ENCODE results near the gene OTUB1. TPM values are rescaled to one million over a fixed set of nuclear protein-coding genes. Genes with fewer than 3 reads are reported as not detected.
"Not testable (repeated sequence)": the region's sequence is repeated elsewhere in the genome, so short reads cannot be mapped to it uniquely, and the experiment has no call there.

The OTUB1 gene
- total RNA-seq, 1 donor from 2014 or later, result 60.6 TPM

DNA sequence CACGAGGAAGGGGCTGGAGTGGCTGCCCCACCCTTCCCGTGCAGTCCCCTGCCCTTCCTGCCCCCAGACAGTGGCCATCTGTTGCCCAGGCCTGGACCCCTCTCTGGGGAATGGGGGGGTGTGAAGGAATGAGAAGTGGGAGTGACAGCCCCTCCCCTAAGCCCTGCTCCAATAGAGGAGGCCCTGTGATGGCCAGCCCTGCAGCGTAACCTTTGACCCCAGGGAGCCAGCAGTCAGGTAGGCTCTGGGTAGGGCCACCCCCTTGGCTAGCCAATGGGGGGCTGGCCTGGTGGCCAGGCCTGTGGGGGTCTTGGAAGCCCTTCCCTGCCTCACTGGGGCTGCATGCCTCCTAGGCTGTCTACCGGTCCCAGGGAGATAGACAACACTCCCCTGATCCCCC is 56.1 kb downstream of the OTUB1 start:
- no peaks in the 10 kb centered on the region for H3K36me3 ChIP-seq
- ATAC-seq (no peak), DNase-seq (no peak)
- intact Hi-C loops (cut with DNase I), result no loop called here
- no peaks in the 10 kb centered on the region for H3K9me3 ChIP-seq
- H3K27me3 ChIP-seq, result peaks cover 2% of the 10 kb centered on the region
- no peak overlapping the region for H3K4me3 ChIP-seq
- H3K4me1 ChIP-seq, result no peaks in the 10 kb centered on the region
- no peak overlapping the region for H3K27ac ChIP-seq
- TF ChIP-seq, protein P1, sequence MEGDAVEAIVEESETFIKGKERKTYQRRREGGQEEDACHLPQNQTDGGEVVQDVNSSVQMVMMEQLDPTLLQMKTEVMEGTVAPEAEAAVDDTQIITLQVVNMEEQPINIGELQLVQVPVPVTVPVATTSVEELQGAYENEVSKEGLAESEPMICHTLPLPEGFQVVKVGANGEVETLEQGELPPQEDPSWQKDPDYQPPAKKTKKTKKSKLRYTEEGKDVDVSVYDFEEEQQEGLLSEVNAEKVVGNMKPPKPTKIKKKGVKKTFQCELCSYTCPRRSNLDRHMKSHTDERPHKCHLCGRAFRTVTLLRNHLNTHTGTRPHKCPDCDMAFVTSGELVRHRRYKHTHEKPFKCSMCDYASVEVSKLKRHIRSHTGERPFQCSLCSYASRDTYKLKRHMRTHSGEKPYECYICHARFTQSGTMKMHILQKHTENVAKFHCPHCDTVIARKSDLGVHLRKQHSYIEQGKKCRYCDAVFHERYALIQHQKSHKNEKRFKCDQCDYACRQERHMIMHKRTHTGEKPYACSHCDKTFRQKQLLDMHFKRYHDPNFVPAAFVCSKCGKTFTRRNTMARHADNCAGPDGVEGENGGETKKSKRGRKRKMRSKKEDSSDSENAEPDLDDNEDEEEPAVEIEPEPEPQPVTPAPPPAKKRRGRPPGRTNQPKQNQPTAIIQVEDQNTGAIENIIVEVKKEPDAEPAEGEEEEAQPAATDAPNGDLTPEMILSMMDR (IDR thresholded peaks at IDR 0.05), result no peak

DNA sequence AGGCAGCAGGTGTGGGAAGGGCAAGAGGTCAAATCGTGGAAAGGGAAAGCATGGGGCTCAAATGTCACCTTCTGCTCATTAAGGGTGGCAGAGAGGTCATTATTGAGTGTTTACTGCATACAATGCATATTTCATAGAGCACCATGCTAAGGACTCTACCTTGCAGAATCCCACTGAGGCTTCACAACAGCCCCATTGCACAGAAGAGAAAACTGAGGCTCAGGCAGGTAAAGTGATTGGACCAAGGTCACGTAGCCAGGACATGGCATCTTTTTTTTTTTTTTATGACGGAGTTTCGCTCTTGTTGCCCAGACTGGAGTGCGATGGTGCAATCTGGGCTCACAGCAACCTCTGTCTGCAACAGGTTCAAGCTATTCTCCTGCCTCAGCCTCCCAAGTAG is 57.3 kb downstream of the OTUB1 start:
- TF ChIP-seq, protein P1 (IDR thresholded peaks at IDR 0.05), result no peak
- Histone ChIP-seq H3K36me3 (no peaks in the 10 kb centered on the region), H3K27ac (no peak overlapping the region), H3K27me3 (no peaks in the 10 kb centered on the region), H3K4me1 (no peaks in the 10 kb centered on the region), H3K4me3 (no peak overlapping the region), H3K9me3 (no peaks in the 10 kb centered on the region)
- intact Hi-C loops (cut with DNase I), result no loop called here
- no peak for ATAC-seq
- DNase-seq, result no peak

- Histone ChIP-seq H3K9me3 (no peaks in the 10 kb centered on the region), H3K36me3 (no peaks in the 10 kb centered on the region), H3K27me3 (no peaks in the 10 kb centered on the region), H3K4me1 (no peaks in the 10 kb centered on the region), H3K27ac (no peak overlapping the region), H3K4me3 (no peak overlapping the region)
- ATAC-seq, result no peak
- no peak for DNase-seq
- TF ChIP-seq, protein P1 (IDR thresholded peaks at IDR 0.05), result no peak
- intact Hi-C loops (cut with DNase I), result no loop called here
Measured at GRCh38 chr11:64044730-64045393, 58.6 kb downstream of the OTUB1 start.

- intact Hi-C loops (cut with DNase I), result no loop called here
- Histone ChIP-seq H3K27ac (no peak overlapping the region), H3K4me3 (no peak overlapping the region), H3K27me3 (no peaks in the 10 kb centered on the region), H3K36me3 (no peaks in the 10 kb centered on the region), H3K9me3 (no peaks in the 10 kb centered on the region), H3K4me1 (no peaks in the 10 kb centered on the region)
- no peak for ATAC-seq
- no peak for DNase-seq
- TF ChIP-seq, protein P1 (IDR thresholded peaks at IDR 0.05), result no peak
Measured at GRCh38 chr11:64045700-64046099, 59.5 kb downstream of the OTUB1 start.

DNA sequence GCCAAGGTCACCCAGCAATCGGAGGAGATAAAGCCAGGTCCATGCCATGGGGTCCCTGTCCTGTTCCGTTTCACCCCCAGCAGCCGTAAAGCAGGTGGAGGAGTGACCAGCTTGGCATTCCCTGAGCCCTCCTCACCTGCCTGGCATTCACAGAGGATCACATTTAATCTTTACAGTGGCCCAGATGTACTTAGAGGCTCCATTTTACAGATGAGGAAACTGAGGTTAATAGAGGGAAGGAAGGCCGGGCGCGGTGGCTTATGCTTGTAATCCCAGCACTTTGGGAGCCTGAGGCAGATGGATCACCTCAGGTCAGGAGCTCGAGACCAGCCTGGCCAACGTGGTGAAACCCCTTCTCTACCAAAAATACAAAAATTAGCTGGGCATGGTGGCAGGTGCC is 61.1 kb downstream of the OTUB1 start:
- H3K9me3 ChIP-seq; H3K27me3 ChIP-seq; DNase-seq; H3K27ac ChIP-seq; H3K4me3 ChIP-seq; intact Hi-C loops (cut with DNase I); H3K36me3 ChIP-seq; H3K4me1 ChIP-seq; ATAC-seq: not testable (repeated sequence)

Other genes with a start within 250 kb of the OTUB1 start
- gene ZFTA, start 217.7 kb upstream of the OTUB1 start, total RNA-seq, result 9.5 TPM
- gene SPINDOC, start 173.0 kb upstream of the OTUB1 start, total RNA-seq, result 20.3 TPM
- gene MARK2, start 147.3 kb upstream of the OTUB1 start, total RNA-seq, result 40.7 TPM
- gene RCOR2, start 69.3 kb upstream of the OTUB1 start, total RNA-seq, result 0.69 TPM
- gene NAA40, start 47.4 kb upstream of the OTUB1 start, total RNA-seq, result 15.7 TPM
- gene COX8A, start 11.8 kb upstream of the OTUB1 start, total RNA-seq, result 199 TPM
- not detected for gene FLRT1, start 49.5 kb downstream of the OTUB1 start, total RNA-seq
- 15.8 TPM for gene MACROD1, start 179.7 kb downstream of the OTUB1 start, total RNA-seq
- 110 TPM for gene STIP1, start 199.7 kb downstream of the OTUB1 start, total RNA-seq
- gene FERMT3, start 220.3 kb downstream of the OTUB1 start, total RNA-seq, result 73.1 TPM
- 22.4 TPM for gene TRPT1, start 239.7 kb downstream of the OTUB1 start, total RNA-seq
- 47.8 TPM for gene NUDT22, start 239.8 kb downstream of the OTUB1 start, total RNA-seq
- gene DNAJC4, start 244.1 kb downstream of the OTUB1 start, total RNA-seq, result 36.4 TPM
- gene VEGFB, start 248.1 kb downstream of the OTUB1 start, total RNA-seq, result 172 TPM